Measurements from ENCODE around the gene OSBPL1A. TPM values are rescaled to one million over a fixed set of nuclear protein-coding genes. Genes with fewer than 3 reads are reported as not detected.

OSBPL1A gene
- total and polyA plus RNA-seq, 10 of the 15 experiments (the other 5 are each of a cell fraction or from before 2014, with no cell fraction given) = 0.02 to 0.83 (median 0.11) TPM; not detected in 6

GRCh38 chr18:24231773-24232735 is 165.6 kb downstream of the OSBPL1A start (continued):
- TF ChIP-seq RELB (IDR thresholded peaks at IDR 0.05; ENCODE audit: low read depth) (no peak), ZNF622 (IDR thresholded peaks at IDR 0.05) (no peak), CEBPB (IDR thresholded peaks at IDR 0.05; ENCODE audit: borderline replicate concordance in 1 of 2, low read depth in 2 of 2, low read length in 2 of 2) (no peak), BMI1 (IDR thresholded peaks at IDR 0.05; ENCODE audit: borderline replicate concordance) (no peak), CBX3 (IDR thresholded peaks at IDR 0.05; ENCODE audit: borderline replicate concordance, low read depth) (no peak)

DNA sequence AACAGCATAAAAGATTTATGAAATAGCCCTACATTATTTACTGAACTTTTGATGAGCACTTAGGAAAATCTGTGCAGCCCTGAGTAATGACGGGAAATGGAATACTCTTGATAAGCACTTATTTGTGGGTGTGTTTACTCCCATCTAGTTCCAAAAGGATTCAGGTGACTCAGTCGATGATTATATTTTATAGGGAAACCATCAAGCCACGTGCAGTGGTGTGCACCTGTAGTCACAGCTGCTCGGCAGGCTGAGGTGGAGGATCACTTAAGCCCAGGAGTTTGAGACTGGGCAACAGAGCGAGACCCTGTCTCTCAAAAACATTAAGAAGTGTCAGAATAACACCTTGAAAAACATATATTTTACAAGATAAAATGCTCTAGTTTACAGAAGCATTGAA is 166.9 kb downstream of the OSBPL1A start:
- Histone ChIP-seq H4K20me1 (ENCODE audit: control insufficient read depth, insufficient read depth) (no peaks in the 10 kb centered on the region), H3K79me2 (ENCODE audit: control insufficient read depth, insufficient read depth, low read length) (no peaks in the 10 kb centered on the region), H2AFZ (ENCODE audit: control insufficient read depth, low read depth, low read length) (no peak overlapping the region), H3K4me3 (no peak overlapping the region), H3K4me1 (ENCODE audit: control insufficient read depth, insufficient read depth, low read length) (no peaks in the 10 kb centered on the region), H3K9ac (ENCODE audit: control insufficient read depth, insufficient read depth, low read length) (no peak overlapping the region), H3K4me2 (ENCODE audit: control insufficient read depth, insufficient read depth) (no peak overlapping the region), H3K27me3 (replicated peaks in 1 of 2; ENCODE audit: control insufficient read depth in 2 of 2, insufficient read depth in 2 of 2, low read length in 1 of 2) (no peaks in the 10 kb centered on the region; a peak in 1 of 4 replicates), H3K36me3 (ENCODE audit: control insufficient read depth in 2 of 2, insufficient read depth in 2 of 2, low read length in 1 of 2) (no peaks in the 10 kb centered on the region), H3K9me3 (replicated peaks; ENCODE audit: control insufficient read depth, insufficient read depth, low read length) (no peaks in the 10 kb centered on the region), H3K27ac (ENCODE audit: control insufficient read depth, insufficient read depth) (no peak overlapping the region)
- intact Hi-C loops (cut with micrococcal nuclease; ENCODE audit: unreplicated experiment) (no loop called here), in situ Hi-C loops (cut with MboI) (no loop called here)
- POLR2A ChIA-PET = no interaction called here
- DNase-seq (ENCODE audit: low read depth, low spot score) (no peak), FAIRE-seq (no peak), ATAC-seq (no peak)
- RAD21 ChIA-PET (ENCODE audit: unreplicated experiment) = no interaction called here
- CTCF ChIA-PET = no interaction called here
- SMC1A ChIA-PET (ENCODE audit: uncharacterized antibody, unreplicated experiment) = no interaction called here
- 43% methylated on average over 5 of the region's 5 CpGs for WGBS (ENCODE audit: insufficient coverage, insufficient replicate concordance, low lambda C conversion rate, missing lambda C conversion rate)
- no TSS peak for BruUV-seq (replicated peaks)
- TF ChIP-seq HDGF (IDR thresholded peaks at IDR 0.05) (no peak), RELB (IDR thresholded peaks at IDR 0.05; ENCODE audit: low read depth) (no peak), ESRRA (IDR thresholded peaks at IDR 0.05; ENCODE audit: low read length) (no peak), NFXL1 (IDR thresholded peaks at IDR 0.05; ENCODE audit: borderline replicate concordance) (no peak), KAT2A (conservative IDR thresholded peaks at IDR 0.05; ENCODE audit: control insufficient read depth, low read depth, low read length) (no peak), POU2F2 (IDR thresholded peaks at IDR 0.05; ENCODE audit: borderline replicate concordance, low read depth, low read length) (no peak), STAT3 (IDR thresholded peaks at IDR 0.05; ENCODE audit: low read depth, low read length) (no peak), NR2F1 (conservative IDR thresholded peaks at IDR 0.05) (no peak), ZBTB33 (IDR thresholded peaks at IDR 0.05) (no peak), ZZZ3 (IDR thresholded peaks at IDR 0.05; ENCODE audit: control insufficient read depth, insufficient read length, low read depth) (no peak), NRF1 (conservative IDR thresholded peaks at IDR 0.05; ENCODE audit: low read depth, low read length) (no peak)
- TF ChIP-seq, protein P1, sequence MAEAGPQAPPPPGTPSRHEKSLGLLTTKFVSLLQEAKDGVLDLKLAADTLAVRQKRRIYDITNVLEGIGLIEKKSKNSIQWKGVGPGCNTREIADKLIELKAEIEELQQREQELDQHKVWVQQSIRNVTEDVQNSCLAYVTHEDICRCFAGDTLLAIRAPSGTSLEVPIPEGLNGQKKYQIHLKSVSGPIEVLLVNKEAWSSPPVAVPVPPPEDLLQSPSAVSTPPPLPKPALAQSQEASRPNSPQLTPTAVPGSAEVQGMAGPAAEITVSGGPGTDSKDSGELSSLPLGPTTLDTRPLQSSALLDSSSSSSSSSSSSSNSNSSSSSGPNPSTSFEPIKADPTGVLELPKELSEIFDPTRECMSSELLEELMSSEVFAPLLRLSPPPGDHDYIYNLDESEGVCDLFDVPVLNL (IDR thresholded peaks at IDR 0.05; ENCODE audit: low read depth, low read length) = no peak
